HEK293 (cell line): ENCODE measurements around the gene LIMCH1.

Experiments used
- CTCF ChIA-PET: fragments of 350-600 bp; formaldehyde crosslinking; extraction: SDS; loops from one replicate; lab custom pipeline; 2021; ENCODE audit warnings: antibody characterized with exemption; lab: Yijun Ruan, JAX
- POLR2A ChIA-PET: fragments of 300-600 bp; formaldehyde crosslinking; extraction: SDS; loops from one replicate; lab custom pipeline; 2020; ENCODE audit warnings: antibody characterized with exemption, inconsistent platforms; lab: Yijun Ruan, JAX
- H3K27ac ChIP-seq: fragments of 200-500 bp; sonication (Bioruptor generic); 2 replicates; pipeline ENCODE4 v1.5.1; 2014; ENCODE audit warnings: low read depth, low read length, control low read depth, inconsistent platforms; ENCODE audit errors: extremely low read depth
- H3K36me3 ChIP-seq, 2 experiments: fragments of 200-500 bp in 1 of 2; sonication (Bioruptor generic) in 1 of 2; 1 replicate in 1 of 2; 2 replicates in 1 of 2; pipeline ENCODE4 v1.5.1; 2014 to 2017; ENCODE audit warnings: inconsistent platforms in 2 of 2, low read length in 2 of 2; ENCODE audit not compliant: control insufficient read depth in 2 of 2, insufficient read depth in 1 of 2
- H3K4me1 ChIP-seq: fragments of 200-500 bp; sonication (Bioruptor generic); 2 replicates; pipeline ENCODE4 v1.5.1; 2014; ENCODE audit warnings: mild to moderate bottlenecking, low read length, inconsistent platforms; ENCODE audit not compliant: control insufficient read depth, insufficient read depth
- H3K4me3 ChIP-seq: 2 replicates; pipeline ENCODE4 v1.5.1; 2011; ENCODE audit warnings: low read depth, mild to moderate bottlenecking, control low read depth, low read length, moderate library complexity
- H3K9me3 ChIP-seq: fragments of 200-500 bp; sonication (Bioruptor generic); 2 replicates; pipeline ENCODE4 v1.5.1; 2014; ENCODE audit warnings: low read depth, low read length, inconsistent platforms; ENCODE audit not compliant: control insufficient read depth, insufficient read depth
- EGR2 ChIP-seq: fragments of 450-650 bp; formaldehyde crosslinking; IDR thresholded peaks from 2 replicates; pipeline ENCODE4 v1.5.1; 2016; ENCODE audit warnings: low read depth, missing biosample characterization, missing genetic modification characterization
- GLIS2 ChIP-seq: fragments of 450-650 bp; formaldehyde crosslinking; IDR thresholded peaks from 2 replicates; pipeline ENCODE4 v1.5.1; 2016; ENCODE audit warnings: missing biosample characterization, missing genetic modification characterization
- IKZF3 ChIP-seq: fragments of 450-650 bp; IDR thresholded peaks from 2 replicates; pipeline ENCODE4 v1.5.0; 2018; ENCODE audit warnings: missing biosample characterization, mild to moderate bottlenecking, missing genetic modification characterization, moderate library complexity
- KLF10 ChIP-seq: fragments of 450-650 bp; IDR thresholded peaks from 2 replicates; pipeline ENCODE4 v1.5.1; 2018; ENCODE audit warnings: missing biosample characterization, mild to moderate bottlenecking, missing genetic modification characterization
- SCRT1 ChIP-seq: fragments of 450-650 bp; formaldehyde crosslinking; IDR thresholded peaks from 2 replicates; pipeline ENCODE4 v1.5.1; 2016; ENCODE audit warnings: missing biosample characterization, missing genetic modification characterization, borderline replicate concordance
- ZBTB21 ChIP-seq: fragments of 450-650 bp; formaldehyde crosslinking; IDR thresholded peaks from 2 replicates; pipeline ENCODE4 v1.5.1; 2017; ENCODE audit warnings: missing biosample characterization, missing genetic modification characterization
- ZFP3 ChIP-seq: fragments of 450-650 bp; formaldehyde crosslinking; IDR thresholded peaks from 2 replicates; pipeline ENCODE4 v1.5.1; 2016; ENCODE audit warnings: low read depth, missing biosample characterization, missing genetic modification characterization
- ZFP37 ChIP-seq: fragments of 450-650 bp; formaldehyde crosslinking; IDR thresholded peaks from 2 replicates; pipeline ENCODE4 v1.5.1; 2016; ENCODE audit warnings: missing biosample characterization, missing genetic modification characterization
- ZFP69B ChIP-seq: fragments of 450-650 bp; formaldehyde crosslinking; IDR thresholded peaks from 2 replicates; pipeline ENCODE4 v1.5.1; 2016; ENCODE audit warnings: missing biosample characterization, missing genetic modification characterization
- ZNF24 ChIP-seq: fragments of 450-650 bp; formaldehyde crosslinking; IDR thresholded peaks from 2 replicates; pipeline ENCODE4 v1.5.1; 2016; ENCODE audit warnings: missing biosample characterization, missing genetic modification characterization
- ZNF274 ChIP-seq, 2 experiments: fragments of 200-500 bp in 1 of 2; fragments of 450-650 bp in 1 of 2; sonication (Bioruptor generic) in 1 of 2; formaldehyde crosslinking in 1 of 2; IDR thresholded peaks; 2 replicates each; pipeline versions ENCODE4 v1.5.1 to v1.6.1; 2014 to 2016; ENCODE audit warnings: borderline replicate concordance in 1 of 2, inconsistent platforms in 1 of 2, low read length in 1 of 2, missing biosample characterization in 1 of 2, missing genetic modification characterization in 1 of 2
- ZNF350 ChIP-seq: fragments of 450-650 bp; formaldehyde crosslinking; IDR thresholded peaks from 2 replicates; pipeline ENCODE4 v1.5.0; 2017; ENCODE audit warnings: missing biosample characterization, mild to moderate bottlenecking, missing genetic modification characterization
- ZNF433 ChIP-seq: fragments of 450-650 bp; formaldehyde crosslinking; IDR thresholded peaks from 2 replicates; pipeline ENCODE4 v1.5.1; 2016; ENCODE audit warnings: missing biosample characterization, missing genetic modification characterization, low read depth
- ZNF501 ChIP-seq: fragments of 450-650 bp; formaldehyde crosslinking; IDR thresholded peaks from 2 replicates; pipeline ENCODE4 v1.5.1; 2016; ENCODE audit warnings: missing biosample characterization, missing genetic modification characterization
- ZNF610 ChIP-seq: fragments of 450-650 bp; formaldehyde crosslinking; IDR thresholded peaks from 2 replicates; pipeline ENCODE4 v1.5.1; 2016; ENCODE audit warnings: missing biosample characterization, missing genetic modification characterization, borderline replicate concordance
- ZNF658 ChIP-seq: fragments of 450-650 bp; formaldehyde crosslinking; IDR thresholded peaks from 2 replicates; pipeline ENCODE4; 2016; ENCODE audit warnings: missing biosample characterization, missing genetic modification characterization
- ZNF664 ChIP-seq: fragments of 450-650 bp; formaldehyde crosslinking; IDR thresholded peaks from 2 replicates; pipeline ENCODE4 v1.5.1; 2016; ENCODE audit warnings: missing biosample characterization, missing genetic modification characterization
- TF ChIP-seq, protein P1 (sequence below): fragments of 450-650 bp; formaldehyde crosslinking; IDR thresholded peaks from 2 replicates; pipeline ENCODE4 v1.5.1; 2016; ENCODE audit warnings: missing biosample characterization, missing genetic modification characterization, low read depth
- TF ChIP-seq, protein P2 (sequence below): fragments of 450-650 bp; formaldehyde crosslinking; IDR thresholded peaks from 2 replicates; pipeline ENCODE4 v1.5.1; 2016; ENCODE audit warnings: missing biosample characterization, missing genetic modification characterization
- TF ChIP-seq, protein P3 (sequence below): fragments of 450-650 bp; formaldehyde crosslinking; IDR thresholded peaks from 2 replicates; pipeline ENCODE4 v1.5.1; 2017; ENCODE audit warnings: missing biosample characterization, missing genetic modification characterization
- TF ChIP-seq, protein P4 (sequence below): fragments of 450-650 bp; formaldehyde crosslinking; optimal IDR thresholded peaks from 2 replicates; pipeline ENCODE3; 2016; ENCODE audit warnings: missing biosample characterization, mild to moderate bottlenecking, missing genetic modification characterization
- TF ChIP-seq, protein P5 (sequence below): fragments of 450-650 bp; formaldehyde crosslinking; IDR thresholded peaks from 2 replicates; pipeline ENCODE4 v1.5.1; 2016; ENCODE audit warnings: missing biosample characterization, missing genetic modification characterization

The LIMCH1 gene

DNA sequence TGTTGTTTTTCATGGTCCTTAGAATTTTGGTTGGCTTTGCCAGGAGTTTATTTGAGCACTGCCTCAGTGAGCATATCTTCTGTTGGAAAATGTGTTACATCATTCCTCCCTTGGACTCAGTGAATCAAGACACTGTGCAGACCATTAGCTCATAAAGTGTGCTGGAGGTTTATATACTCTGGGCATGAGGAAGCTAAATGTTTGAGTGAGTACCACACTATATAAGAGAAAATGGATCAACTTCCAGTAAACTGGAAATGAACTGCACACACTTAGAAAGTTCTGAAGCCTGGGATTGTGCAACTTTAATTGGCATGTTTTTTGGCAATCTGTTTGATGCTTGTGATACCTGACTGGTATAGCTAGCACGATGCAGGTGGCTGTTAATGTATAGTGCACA is 75.9 kb downstream of the LIMCH1 start:
- ChIA-PET POLR2A (no interaction called here), CTCF (no interaction called here)
- no peaks in the 10 kb centered on the region for H3K36me3 ChIP-seq
- H3K4me1 ChIP-seq: peaks cover 8% of the 10 kb centered on the region
- H3K4me3 ChIP-seq: no peak overlapping the region
- H3K9me3 ChIP-seq: no peaks in the 10 kb centered on the region
- no peak overlapping the region for H3K27ac ChIP-seq
- TF ChIP-seq ZFP69B (tag by site-specific recombination) (no peak), SCRT1 (tag by site-specific recombination) (no peak), GLIS2 (tag by site-specific recombination) (no peak), ZFP3 (no peak)
- TF ChIP-seq, protein P1, sequence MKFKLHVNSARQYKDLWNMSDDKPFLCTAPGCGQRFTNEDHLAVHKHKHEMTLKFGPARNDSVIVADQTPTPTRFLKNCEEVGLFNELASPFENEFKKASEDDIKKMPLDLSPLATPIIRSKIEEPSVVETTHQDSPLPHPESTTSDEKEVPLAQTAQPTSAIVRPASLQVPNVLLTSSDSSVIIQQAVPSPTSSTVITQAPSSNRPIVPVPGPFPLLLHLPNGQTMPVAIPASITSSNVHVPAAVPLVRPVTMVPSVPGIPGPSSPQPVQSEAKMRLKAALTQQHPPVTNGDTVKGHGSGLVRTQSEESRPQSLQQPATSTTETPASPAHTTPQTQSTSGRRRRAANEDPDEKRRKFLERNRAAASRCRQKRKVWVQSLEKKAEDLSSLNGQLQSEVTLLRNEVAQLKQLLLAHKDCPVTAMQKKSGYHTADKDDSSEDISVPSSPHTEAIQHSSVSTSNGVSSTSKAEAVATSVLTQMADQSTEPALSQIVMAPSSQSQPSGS (tag by site-specific recombination): 0 out of 2 replicates have a peak, but pooled peaks have one; percentile 21

DNA sequence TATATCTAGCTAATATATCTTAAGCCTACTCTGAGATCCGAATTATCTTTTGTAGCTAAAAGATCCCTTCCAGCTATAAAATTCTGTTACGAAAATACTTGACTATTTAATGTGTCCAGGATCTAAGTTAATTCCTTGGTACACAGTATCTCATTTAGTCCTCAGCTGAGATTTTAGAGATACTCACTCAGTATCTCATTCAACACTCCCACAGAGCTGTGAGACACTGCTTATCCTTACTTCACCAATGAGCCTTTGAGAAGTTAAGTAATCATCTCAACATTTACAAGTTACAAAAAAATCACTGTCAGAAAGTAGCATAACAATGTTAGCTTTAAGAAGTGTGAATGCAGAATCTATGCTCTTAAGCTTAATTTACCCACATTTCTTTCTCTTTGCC is 76.6 kb downstream of the LIMCH1 start:
- Histone ChIP-seq H3K36me3 (peaks cover 0 to 6% of the 10 kb centered on the region in 2 experiments; a peak in 1 of 3 replicates), H3K4me1 (peaks cover 8% of the 10 kb centered on the region), H3K27ac (no peak overlapping the region), H3K9me3 (no peaks in the 10 kb centered on the region), H3K4me3 (no peak overlapping the region)
- ChIA-PET CTCF (interaction anchor here (0.9 to 1.0 kb wide), 2 partner anchors 9 to 333 kb away, joined by 3 read pairs; no protein-coding TSS in a partner anchor), POLR2A (no interaction called here)
- no peak for TF ChIP-seq IKZF3 (tag by site-specific recombination)
- no peak for TF ChIP-seq EGR2 (tag by site-specific recombination)
- TF ChIP-seq ZNF664 (tag by site-specific recombination): peak; percentile 91
- TF ChIP-seq KLF10 (tag by site-specific recombination): no peak
- TF ChIP-seq ZNF658 (tag by site-specific recombination): no peak

DNA sequence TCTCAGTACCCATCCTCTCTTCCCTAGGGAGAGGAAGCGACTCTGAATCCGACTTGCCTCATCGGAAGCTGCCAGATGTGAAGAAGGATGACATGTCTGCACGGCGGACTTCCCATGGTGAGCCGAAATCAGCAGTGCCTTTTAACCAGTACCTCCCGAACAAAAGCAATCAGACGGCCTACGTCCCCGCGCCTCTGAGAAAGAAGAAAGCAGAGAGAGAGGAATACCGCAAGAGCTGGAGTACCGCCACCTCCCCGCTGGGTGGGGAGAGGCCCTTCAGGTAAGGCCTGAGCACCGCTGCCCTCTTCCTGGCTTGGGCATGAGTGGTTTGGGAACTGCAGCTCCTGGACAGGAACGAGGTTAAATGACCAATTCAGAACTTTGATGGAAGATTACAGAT is 81.2 kb downstream of the LIMCH1 start:
- ChIA-PET POLR2A (no interaction called here), CTCF (interaction anchor here (0.7 kb wide), 1 partner anchor 11 kb away, joined by 3 read pairs; no protein-coding TSS in a partner anchor)
- Histone ChIP-seq H3K9me3 (no peaks in the 10 kb centered on the region), H3K4me1 (no peaks in the 10 kb centered on the region; the same call in 1 of the 2 replicates), H3K4me3 (no peak overlapping the region), H3K27ac (no peak overlapping the region), H3K36me3 (peaks cover 0 to 8% of the 10 kb centered on the region in 2 experiments; a peak in 1 of 3 replicates)
- TF ChIP-seq ZNF274 (IDR thresholded peaks at IDR 0.05; ENCODE audit: low read length) (no peak), ZNF274 (tag by site-specific recombination; IDR thresholded peaks at IDR 0.05; ENCODE audit: borderline replicate concordance) (no peak), IKZF3 (tag by site-specific recombination) (no peak), ZFP37 (tag by site-specific recombination) (no peak), ZBTB21 (tag by site-specific recombination) (no peak), ZNF433 (tag by site-specific recombination) (no peak), ZNF610 (tag by site-specific recombination) (no peak), ZNF350 (no peak), ZNF501 (tag by site-specific recombination) (no peak), ZNF24 (no peak)
- TF ChIP-seq, protein P2, sequence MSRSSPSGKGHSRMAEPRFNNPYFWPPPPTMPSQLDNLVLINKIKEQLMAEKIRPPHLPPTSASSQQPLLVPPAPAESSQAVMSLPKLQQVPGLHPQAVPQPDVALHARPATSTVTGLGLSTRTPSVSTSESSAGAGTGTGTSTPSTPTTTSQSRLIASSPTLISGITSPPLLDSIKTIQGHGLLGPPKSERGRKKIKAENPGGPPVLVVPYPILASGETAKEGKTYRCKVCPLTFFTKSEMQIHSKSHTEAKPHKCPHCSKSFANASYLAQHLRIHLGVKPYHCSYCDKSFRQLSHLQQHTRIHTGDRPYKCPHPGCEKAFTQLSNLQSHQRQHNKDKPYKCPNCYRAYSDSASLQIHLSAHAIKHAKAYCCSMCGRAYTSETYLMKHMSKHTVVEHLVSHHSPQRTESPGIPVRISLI (tag by site-specific recombination): no peak
- TF ChIP-seq, protein P3, sequence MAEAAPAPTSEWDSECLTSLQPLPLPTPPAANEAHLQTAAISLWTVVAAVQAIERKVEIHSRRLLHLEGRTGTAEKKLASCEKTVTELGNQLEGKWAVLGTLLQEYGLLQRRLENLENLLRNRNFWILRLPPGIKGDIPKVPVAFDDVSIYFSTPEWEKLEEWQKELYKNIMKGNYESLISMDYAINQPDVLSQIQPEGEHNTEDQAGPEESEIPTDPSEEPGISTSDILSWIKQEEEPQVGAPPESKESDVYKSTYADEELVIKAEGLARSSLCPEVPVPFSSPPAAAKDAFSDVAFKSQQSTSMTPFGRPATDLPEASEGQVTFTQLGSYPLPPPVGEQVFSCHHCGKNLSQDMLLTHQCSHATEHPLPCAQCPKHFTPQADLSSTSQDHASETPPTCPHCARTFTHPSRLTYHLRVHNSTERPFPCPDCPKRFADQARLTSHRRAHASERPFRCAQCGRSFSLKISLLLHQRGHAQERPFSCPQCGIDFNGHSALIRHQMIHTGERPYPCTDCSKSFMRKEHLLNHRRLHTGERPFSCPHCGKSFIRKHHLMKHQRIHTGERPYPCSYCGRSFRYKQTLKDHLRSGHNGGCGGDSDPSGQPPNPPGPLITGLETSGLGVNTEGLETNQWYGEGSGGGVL (tag by site-specific recombination): no peak
- TF ChIP-seq, protein P4, sequence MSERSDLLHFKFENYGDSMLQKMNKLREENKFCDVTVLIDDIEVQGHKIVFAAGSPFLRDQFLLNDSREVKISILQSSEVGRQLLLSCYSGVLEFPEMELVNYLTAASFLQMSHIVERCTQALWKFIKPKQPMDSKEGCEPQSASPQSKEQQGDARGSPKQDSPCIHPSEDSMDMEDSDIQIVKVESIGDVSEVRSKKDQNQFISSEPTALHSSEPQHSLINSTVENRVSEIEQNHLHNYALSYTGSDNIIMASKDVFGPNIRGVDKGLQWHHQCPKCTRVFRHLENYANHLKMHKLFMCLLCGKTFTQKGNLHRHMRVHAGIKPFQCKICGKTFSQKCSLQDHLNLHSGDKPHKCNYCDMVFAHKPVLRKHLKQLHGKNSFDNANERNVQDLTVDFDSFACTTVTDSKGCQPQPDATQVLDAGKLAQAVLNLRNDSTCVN (tag by site-specific recombination): no peak
- TF ChIP-seq, protein P5, sequence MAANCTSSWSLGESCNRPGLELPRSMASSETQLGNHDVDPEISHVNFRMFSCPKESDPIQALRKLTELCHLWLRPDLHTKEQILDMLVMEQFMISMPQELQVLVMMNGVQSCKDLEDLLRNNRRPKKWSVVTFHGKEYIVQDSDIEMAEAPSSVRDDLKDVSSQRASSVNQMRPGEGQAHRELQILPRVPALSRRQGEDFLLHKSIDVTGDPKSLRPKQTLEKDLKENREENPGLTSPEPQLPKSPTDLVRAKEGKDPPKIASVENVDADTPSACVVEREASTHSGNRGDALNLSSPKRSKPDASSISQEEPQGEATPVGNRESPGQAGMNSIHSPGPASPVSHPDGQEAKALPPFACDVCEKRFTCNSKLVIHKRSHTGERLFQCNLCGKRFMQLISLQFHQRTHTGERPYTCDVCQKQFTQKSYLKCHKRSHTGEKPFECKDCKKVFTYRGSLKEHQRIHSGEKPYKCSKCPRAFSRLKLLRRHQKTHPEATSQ (tag by site-specific recombination): no peak
